HG02623 (cell line): ENCODE measurements around the gene FBRSL1.
"Not testable (repeated sequence)": the region's sequence is repeated elsewhere in the genome, so short reads cannot be mapped to it uniquely, and the experiment has no call there.

Source experiments
- ATAC-seq: cut with Tn5 transposase; IDR thresholded peaks from one replicate; pipeline ENCODE4 v1.9.1; 2021; ENCODE audit warnings: moderate library complexity; ENCODE audit not compliant: unreplicated experiment

Gene FBRSL1

GRCh38 chr12:132453361-132454192 is 36.4 kb upstream of the FBRSL1 start:
- no peak for ATAC-seq

- ATAC-seq: no peak
These were observed 35.6 kb upstream of the FBRSL1 start for GRCh38 chr12:132454193-132454932.

- no peak for ATAC-seq
These were observed 35.0 kb upstream of the FBRSL1 start for GRCh38 chr12:132454933-132455418.

- no peak for ATAC-seq
These were observed 34.4 kb upstream of the FBRSL1 start for GRCh38 chr12:132455565-132455964.

- ATAC-seq: no peak
These were observed 33.6 kb upstream of the FBRSL1 start for GRCh38 chr12:132456186-132456943.

- ATAC-seq: no peak
These were observed 32.9 kb upstream of the FBRSL1 start for GRCh38 chr12:132456944-132457495.

- no peak for ATAC-seq
These were observed 31.5 kb upstream of the FBRSL1 start for GRCh38 chr12:132458441-132458840.

GRCh38 chr12:132458846-132459641 is 30.9 kb upstream of the FBRSL1 start:
- no peak for ATAC-seq

- no peak for ATAC-seq
These were observed 29.4 kb upstream of the FBRSL1 start for GRCh38 chr12:132460571-132460970.

GRCh38 chr12:132461526-132461925 is 28.4 kb upstream of the FBRSL1 start:
- no peak for ATAC-seq

GRCh38 chr12:132462788-132463187 is 27.2 kb upstream of the FBRSL1 start:
- no peak for ATAC-seq

GRCh38 chr12:132463284-132463924 is 26.5 kb upstream of the FBRSL1 start:
- not testable (repeated sequence) for ATAC-seq

- ATAC-seq: not testable (repeated sequence)
These were observed 25.6 kb upstream of the FBRSL1 start for GRCh38 chr12:132464304-132464703.

GRCh38 chr12:132464820-132465219 is 25.1 kb upstream of the FBRSL1 start:
- no peak for ATAC-seq

GRCh38 chr12:132465269-132466190 is 24.4 kb upstream of the FBRSL1 start:
- no peak for ATAC-seq

- no peak for ATAC-seq
These were observed 23.4 kb upstream of the FBRSL1 start for GRCh38 chr12:132466241-132467201.

GRCh38 chr12:132467511-132467910 is 22.4 kb upstream of the FBRSL1 start:
- ATAC-seq: no peak
